Measurements from ENCODE around the gene CD1E.
"Not testable (repeated sequence)": the region's sequence is repeated elsewhere in the genome, so short reads cannot be mapped to it uniquely, and the experiment has no call there.

Gene CD1E

DNA sequence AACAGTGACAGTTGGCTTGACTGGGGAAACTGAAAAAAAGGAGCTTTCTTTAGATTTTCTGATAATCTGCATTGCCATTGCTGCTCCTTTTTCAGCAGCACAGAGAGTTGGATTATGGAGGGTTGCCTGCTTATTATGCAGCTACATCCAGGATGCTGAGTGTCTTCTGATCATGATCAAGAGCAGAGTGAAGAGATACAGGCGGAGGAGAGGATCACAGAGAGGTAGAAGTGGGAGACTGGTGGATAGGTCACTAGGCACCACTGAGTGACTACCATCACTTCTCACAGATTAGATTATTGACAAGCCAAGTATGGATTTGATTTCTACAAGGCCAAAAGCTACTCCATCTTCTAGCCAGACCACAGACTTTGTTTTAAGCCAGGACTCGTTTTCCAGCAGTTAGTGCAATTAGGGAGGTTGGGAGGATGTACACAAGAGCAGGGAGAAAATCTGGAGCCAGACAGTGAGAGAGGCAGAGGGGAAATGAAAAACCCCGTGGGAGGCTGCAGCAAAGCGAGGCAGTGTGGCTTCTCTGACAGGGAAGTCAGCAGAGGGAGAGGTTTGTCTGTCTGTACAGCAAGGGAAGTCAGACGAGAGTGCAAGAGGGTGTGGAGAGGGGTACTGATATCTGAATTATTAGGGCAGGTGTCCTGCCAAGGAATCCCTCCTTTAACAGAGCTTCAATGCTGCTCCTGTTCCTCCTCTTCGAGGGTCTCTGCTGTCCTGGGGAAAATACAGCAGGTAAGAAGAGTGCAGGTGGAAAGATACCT is at the start of gene CD1E:
TSS of gene CD1E (plus strand) at position 592 of the 773 bp plus-strand sequence. CDS start at position 687, 95 bp downstream.
- DNase-seq (ENCODE audit: low read depth in 2 of 2): no peak

- DNase-seq (ENCODE audit: low read depth in 2 of 2): no peak
Measured at GRCh38 chr1:158310623-158311022, 43.1 kb upstream of the CD1E start.

DNA sequence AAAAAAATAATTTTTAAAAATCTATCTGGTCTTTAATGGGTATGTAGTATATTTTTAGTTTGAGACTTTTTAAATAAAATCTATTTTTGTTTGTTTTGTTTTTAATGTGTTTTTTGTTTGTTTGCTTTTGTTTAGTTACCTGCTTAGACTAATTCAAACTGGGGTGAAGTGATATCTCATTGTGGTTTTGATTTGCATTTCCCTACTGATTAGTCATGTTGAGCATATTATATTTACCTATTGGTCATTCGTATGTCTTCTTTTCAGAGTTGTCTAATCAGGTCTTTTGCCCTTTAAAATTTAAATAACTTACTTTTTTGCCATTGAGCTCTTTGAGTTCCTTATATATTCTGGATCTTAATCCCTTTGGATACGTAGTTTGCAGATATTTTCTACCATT is 42.6 kb upstream of the CD1E start:
- no peak for DNase-seq (ENCODE audit: low read depth in 2 of 2)

GRCh38 chr1:158323866-158324265 is 29.8 kb upstream of the CD1E start:
- DNase-seq (ENCODE audit: low read depth in 2 of 2): no peak

GRCh38 chr1:158324395-158324794 is 29.3 kb upstream of the CD1E start:
- DNase-seq (ENCODE audit: low read depth in 2 of 2): no peak

- DNase-seq (ENCODE audit: low read depth in 2 of 2): no peak
Measured at GRCh38 chr1:158327481-158327880, 26.2 kb upstream of the CD1E start.

DNA sequence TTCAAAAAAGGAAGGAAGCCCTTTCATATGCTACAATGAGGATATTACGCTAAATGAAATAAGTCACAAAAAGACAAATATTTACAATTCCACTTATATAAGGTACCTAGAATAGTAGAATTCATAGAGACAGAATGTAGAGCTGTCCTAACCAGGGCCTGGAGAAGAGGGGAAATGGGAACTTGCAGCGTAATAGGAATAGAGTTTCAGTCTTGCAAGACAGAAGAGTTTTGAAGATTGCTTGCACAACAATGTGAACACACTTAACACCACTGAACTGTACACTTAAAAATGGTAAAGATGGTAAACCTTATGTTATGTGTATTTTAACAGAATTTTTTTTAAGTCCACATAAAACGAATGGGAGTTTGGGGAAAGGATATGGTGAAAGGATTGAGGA is 25.3 kb upstream of the CD1E start:
- DNase-seq (ENCODE audit: low read depth in 2 of 2): no peak

DNA sequence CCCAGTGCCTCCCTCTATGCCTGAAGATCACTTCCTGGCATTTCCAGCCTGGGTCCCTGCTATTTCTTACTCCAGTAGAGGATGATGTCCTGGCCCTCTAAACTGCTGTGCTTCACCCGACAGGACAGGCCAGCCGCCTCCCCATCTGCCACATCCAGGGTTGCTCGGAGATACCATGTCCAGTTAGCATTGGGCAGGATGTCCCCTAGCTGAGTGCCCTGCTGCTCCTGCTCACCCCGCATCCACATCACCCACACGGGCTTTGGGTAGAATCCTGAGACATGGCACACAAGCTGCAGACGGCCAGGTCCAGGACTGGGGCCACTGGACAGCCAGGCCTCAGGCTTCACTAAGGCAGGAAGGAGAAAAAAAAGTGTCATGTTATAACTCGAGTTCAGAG is 24.4 kb upstream of the CD1E start:
- no peak for DNase-seq (ENCODE audit: low read depth in 2 of 2)

DNA sequence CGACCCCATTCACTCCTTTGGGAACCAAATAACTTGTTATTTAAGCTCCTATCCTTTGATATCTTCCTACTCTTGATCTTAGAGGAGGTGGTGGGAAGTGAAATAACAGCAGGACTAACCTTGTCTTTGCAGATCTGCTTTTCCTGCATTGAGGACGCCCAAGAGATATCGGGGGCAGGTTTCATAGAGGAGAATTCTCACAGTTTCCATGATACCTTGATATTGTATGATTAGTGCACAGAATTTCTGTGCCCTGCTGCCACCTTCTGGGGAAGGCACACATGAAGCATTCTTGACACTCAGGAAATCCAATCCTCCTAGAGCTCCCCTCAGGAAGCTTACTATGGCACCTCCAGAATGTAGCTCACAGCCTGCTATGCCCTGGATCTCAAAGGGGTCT is 24.0 kb upstream of the CD1E start:
- DNase-seq (ENCODE audit: low read depth in 2 of 2): no peak

DNA sequence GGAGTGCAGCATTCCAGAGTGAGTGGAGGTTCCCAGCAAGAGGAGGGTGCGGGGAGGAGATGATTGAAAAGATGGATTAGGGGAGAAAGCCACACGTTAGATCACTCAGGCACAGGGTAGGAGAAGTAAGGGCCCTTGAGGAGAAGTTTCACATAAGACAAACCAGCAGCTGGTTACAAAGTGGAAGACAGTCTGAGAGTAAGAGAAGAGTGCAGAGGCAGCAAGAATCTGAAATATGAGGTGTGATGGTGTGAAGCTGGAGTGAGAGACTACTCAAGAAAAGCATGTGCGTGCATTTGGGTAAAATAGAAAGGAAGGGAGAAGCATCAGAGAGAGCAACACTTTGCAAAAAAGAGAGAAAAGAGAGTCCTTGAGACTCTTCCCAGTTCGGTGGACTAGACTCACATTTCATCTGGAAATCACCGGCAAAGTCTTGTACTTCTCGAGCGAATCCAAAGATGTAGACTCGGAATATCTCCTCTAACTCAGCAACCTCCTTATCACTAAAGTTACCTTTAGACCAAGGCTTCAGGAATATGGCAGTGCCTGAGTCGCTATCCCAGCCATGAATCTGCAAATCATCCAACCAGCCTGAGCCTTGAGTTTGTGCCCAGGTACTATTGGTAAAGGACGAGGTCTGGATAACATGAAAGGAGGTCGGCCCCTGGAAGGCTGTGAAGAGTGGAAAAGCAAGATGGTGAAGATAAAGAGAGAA is 23.1 kb upstream of the CD1E start:
- no peak for DNase-seq (ENCODE audit: low read depth in 2 of 2)

DNA sequence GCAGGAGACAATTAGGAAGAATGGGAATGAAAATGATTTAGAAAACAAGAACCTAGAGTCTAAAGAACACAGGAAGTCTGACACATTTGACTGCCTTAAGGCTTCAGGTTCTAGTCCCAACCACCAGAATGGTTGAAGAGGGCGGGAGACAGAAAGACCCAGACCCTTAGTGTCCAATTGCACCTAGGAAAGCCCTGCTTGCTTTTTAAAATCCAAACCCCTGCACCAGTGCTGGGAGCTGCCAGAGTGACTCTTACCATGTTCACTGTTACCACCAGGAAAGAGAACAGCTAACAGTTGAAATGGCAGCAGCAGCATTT is 22.6 kb upstream of the CD1E start:
- no peak for DNase-seq (ENCODE audit: low read depth in 2 of 2)

GRCh38 chr1:158331481-158332150 is 22.1 kb upstream of the CD1E start, which contains the start of gene CD1B:
TSS of gene CD1B (minus strand) at chr1:158331531. CDS start at chr1:158331423, 108 bp downstream.
- no peak for DNase-seq (ENCODE audit: low read depth in 2 of 2)

DNA sequence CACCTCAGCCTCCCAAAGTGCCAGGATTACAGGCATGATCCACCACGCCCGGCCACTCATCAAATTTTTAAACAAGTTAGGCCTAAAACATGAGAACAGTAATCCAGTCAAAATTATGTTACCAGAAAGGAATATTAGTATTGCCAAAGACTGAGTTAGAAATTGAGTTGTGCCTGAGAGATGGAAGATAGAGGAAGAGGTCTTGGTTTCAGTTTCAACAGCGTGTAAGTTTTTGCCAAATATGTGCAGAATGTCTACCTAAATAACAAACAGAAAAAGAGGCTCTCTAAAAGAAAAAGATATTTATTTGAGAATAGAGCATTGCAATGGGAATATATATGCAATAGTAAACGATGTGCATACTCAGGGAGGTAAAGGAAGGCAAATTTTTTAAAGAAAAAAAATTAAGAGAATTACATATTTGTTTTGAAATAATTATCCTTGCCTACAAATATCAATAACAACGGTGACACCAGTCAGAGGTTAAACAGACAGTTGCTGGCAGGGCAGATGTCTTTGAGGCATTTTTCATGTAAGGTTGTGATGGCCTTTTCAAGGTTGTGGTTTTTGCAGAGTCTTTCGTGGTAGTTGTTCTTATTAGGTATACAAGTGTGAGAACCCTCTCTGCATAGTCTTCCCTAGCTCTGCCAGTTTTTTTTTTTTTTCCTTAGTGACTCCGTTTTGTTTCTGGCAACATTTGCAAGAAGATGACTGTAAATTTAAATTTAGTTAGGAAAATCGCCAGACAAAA is 20.1 kb upstream of the CD1E start:
- no peak for DNase-seq (ENCODE audit: low read depth in 2 of 2)

GRCh38 chr1:158334526-158335212 is 19.0 kb upstream of the CD1E start:
- DNase-seq (ENCODE audit: low read depth in 2 of 2): no peak

DNA sequence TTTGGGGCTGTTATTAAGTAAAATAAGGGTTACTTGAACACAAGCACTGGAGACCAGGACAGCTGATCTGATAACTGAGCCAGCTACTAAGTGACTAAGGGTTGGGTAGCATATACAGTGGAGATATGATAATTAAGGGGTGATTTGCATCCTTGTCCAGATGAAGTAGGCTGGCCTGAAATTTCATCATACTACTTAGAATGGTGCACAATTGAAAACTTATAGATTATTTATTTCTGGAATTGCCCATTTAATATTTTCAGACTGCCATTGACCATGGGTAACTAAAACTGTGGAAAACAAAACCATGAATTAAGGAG is 18.5 kb upstream of the CD1E start:
- no peak for DNase-seq (ENCODE audit: low read depth in 2 of 2)

DNA sequence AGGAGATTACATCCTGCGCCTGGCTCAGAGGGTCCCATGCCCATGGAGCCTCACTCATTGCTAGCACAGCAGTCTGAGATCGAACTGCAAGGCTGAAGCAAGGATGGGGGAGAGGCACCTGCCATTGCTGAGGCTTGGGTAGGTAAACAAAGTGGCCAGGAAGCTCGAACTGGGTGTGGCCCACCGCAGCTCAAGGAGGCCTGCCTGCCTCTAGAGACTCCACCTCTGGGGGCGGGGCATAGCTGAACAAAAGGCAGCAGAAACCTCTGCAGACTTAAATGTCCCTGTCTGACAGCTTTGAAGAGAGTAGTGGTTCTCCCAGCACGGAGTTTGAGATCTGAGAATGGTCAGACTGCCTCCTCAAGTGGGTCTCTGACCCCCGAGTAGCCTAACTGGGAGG is 17.3 kb upstream of the CD1E start:
- not testable (repeated sequence) for DNase-seq (ENCODE audit: low read depth in 2 of 2)

- DNase-seq (ENCODE audit: low read depth in 2 of 2): not testable (repeated sequence)
Measured at GRCh38 chr1:158348946-158349345, 4.7 kb upstream of the CD1E start.

- no peak for DNase-seq (ENCODE audit: low read depth in 2 of 2)
Measured at GRCh38 chr1:158354255-158354654, 561 bp downstream of the CD1E start.

DNA sequence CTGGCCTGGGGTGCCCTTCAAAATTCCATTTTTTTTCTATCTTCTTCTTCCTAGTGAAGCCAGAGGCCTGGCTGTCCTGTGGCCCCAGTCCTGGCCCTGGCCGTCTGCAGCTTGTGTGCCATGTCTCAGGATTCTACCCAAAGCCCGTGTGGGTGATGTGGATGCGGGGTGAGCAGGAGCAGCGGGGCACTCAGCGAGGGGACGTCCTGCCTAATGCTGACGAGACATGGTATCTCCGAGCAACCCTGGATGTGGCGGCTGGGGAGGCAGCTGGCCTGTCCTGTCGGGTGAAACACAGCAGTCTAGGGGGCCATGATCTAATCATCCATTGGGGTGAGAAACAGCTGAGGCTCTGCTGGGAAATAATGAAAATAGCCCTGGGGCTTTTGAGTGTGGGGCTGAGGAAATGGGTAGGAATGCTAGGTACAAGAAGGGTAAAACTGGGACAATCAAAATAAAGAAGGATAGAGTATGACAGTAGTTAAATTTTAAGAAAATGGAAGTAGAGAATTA is 2.1 kb downstream of the CD1E start:
- DNase-seq (ENCODE audit: low read depth in 2 of 2): no peak

GRCh38 chr1:158356616-158357015 is 2.9 kb downstream of the CD1E start:
- no peak for DNase-seq (ENCODE audit: low read depth in 2 of 2)

DNA sequence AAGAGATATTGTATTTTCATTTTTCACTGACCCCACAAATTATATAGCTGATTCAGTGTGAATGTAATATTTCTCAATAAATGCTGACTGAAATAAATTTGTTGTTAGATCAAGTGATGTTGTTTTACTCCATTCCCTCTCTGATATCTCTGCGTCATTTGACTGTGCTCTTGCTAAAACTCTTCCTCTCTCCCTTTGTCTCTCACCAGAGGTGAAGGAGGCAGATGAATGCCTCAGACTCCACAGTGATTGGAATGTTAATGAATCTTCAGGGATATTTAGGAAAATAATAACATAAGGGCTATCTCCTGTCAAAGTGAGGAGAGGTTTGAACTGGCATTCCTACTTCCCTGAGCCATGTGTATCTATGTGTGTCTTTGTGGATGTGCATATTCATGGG is 3.7 kb downstream of the CD1E start:
- DNase-seq (ENCODE audit: low read depth in 2 of 2): no peak
